Astrocyte (in vitro differentiated cells and primary cell): ENCODE results near the gene RPL12. TPM values are rescaled to one million over a fixed set of nuclear protein-coding genes. Genes with fewer than 3 reads are reported as not detected.

Experiments
- DNase-seq: peaks from one replicate; pipeline ENCODE4 v3.0.0-alpha.2; 2010; ENCODE audit warnings: low read depth
- FAIRE-seq: peaks from 2 replicates; lab custom pipeline; 2011; peaks lifted over from hg19 to GRCh38; lab: Jason Lieb, UNC
- H2AFZ ChIP-seq: 2 replicates; pipeline ENCODE4 v1.6.0; 2012; ENCODE audit warnings: low read depth, low read length, inconsistent platforms
- H3K27ac ChIP-seq: 2 replicates; pipeline ENCODE4 v1.5.1; 2011; ENCODE audit warnings: low read depth, low read length, inconsistent platforms
- H3K27me3 ChIP-seq: 2 replicates; pipeline ENCODE4 v1.6.0; 2011; ENCODE audit warnings: low read length, inconsistent platforms; ENCODE audit not compliant: insufficient read depth
- H3K36me3 ChIP-seq: 2 replicates; pipeline ENCODE4 v1.5.1; 2011; ENCODE audit warnings: low read length, inconsistent platforms; ENCODE audit not compliant: insufficient read depth
- H3K4me1 ChIP-seq: 2 replicates; pipeline ENCODE4 v1.5.1; 2011; ENCODE audit warnings: low read length, inconsistent platforms; ENCODE audit not compliant: insufficient read depth
- H3K4me2 ChIP-seq: 2 replicates; pipeline ENCODE4 v1.6.0; 2012; ENCODE audit warnings: low read length, inconsistent platforms
- H3K4me3 ChIP-seq: 2 replicates; pipeline ENCODE4 v1.5.1; 2011; ENCODE audit warnings: low read depth, mild to moderate bottlenecking, low read length, inconsistent platforms; ENCODE audit not compliant: insufficient read depth
- H3K79me2 ChIP-seq: 2 replicates; pipeline ENCODE4 v1.6.0; 2012; ENCODE audit warnings: mild to moderate bottlenecking, low read length, inconsistent platforms; ENCODE audit not compliant: insufficient read depth
- H3K9ac ChIP-seq: 2 replicates; pipeline ENCODE4 v1.6.0; 2012; ENCODE audit warnings: mild to moderate bottlenecking, low read length, inconsistent platforms
- H3K9me3 ChIP-seq: 2 replicates; pipeline ENCODE4 v1.5.1; 2012; ENCODE audit warnings: low read depth, mild to moderate bottlenecking, low read length, inconsistent platforms; ENCODE audit not compliant: insufficient read depth
- H4K20me1 ChIP-seq: 2 replicates; pipeline ENCODE4 v1.6.0; 2012; ENCODE audit warnings: low read length, inconsistent platforms; ENCODE audit not compliant: insufficient read depth
- H3K27ac Mint-ChIP-seq: one replicate; pipeline ENCODE4 v1.8.0; 2021; ENCODE audit warnings: mild to moderate bottlenecking, mixed read lengths; ENCODE audit not compliant: unreplicated experiment
- H3K27me3 Mint-ChIP-seq: one replicate; pipeline ENCODE4 v1.8.0; 2021; ENCODE audit warnings: low read depth, mixed read lengths; ENCODE audit not compliant: unreplicated experiment
- H3K36me3 Mint-ChIP-seq: one replicate; pipeline ENCODE4 v1.8.0; 2021; ENCODE audit warnings: low read depth, mixed read lengths; ENCODE audit not compliant: unreplicated experiment
- H3K4me1 Mint-ChIP-seq: one replicate; pipeline ENCODE4 v1.8.0; 2021; ENCODE audit warnings: low read depth, mixed read lengths; ENCODE audit not compliant: unreplicated experiment
- H3K4me3 Mint-ChIP-seq: one replicate; pipeline ENCODE4 v1.8.0; 2021; ENCODE audit warnings: mild to moderate bottlenecking, moderate library complexity, mixed read lengths; ENCODE audit not compliant: unreplicated experiment
- H3K9me3 Mint-ChIP-seq: one replicate; pipeline ENCODE4 v1.8.0; 2021; ENCODE audit warnings: mild to moderate bottlenecking, mixed read lengths; ENCODE audit not compliant: unreplicated experiment
- CTCF ChIP-seq: IDR thresholded peaks from 2 replicates; pipeline ENCODE4 v1.5.1; 2011; ENCODE audit warnings: low read depth, mild to moderate bottlenecking, inconsistent platforms, low read length, moderate library complexity; ENCODE audit not compliant: insufficient read depth
- EZH2 ChIP-seq: IDR thresholded peaks from 2 replicates; pipeline ENCODE4 v1.6.1; 2012; ENCODE audit warnings: mild to moderate bottlenecking, low read length, inconsistent platforms; ENCODE audit not compliant: insufficient read depth
- total RNA-seq: library from RNA; stranded (reverse); gene quantifications from 2 replicates; pipeline ENCODE4 v1.2.1, GENCODE V29; 2021

The RPL12 gene
- total RNA-seq, 1 donor from 2014 or later: 1,189 TPM

- Histone ChIP-seq H3K27ac (no peak overlapping the region), H4K20me1 (peaks cover 21% of the 10 kb centered on the region), H3K4me1 (peaks cover 17% of the 10 kb centered on the region), H3K4me3 (no peak overlapping the region), H3K27me3 (no peaks in the 10 kb centered on the region), H3K9me3 (no peaks in the 10 kb centered on the region), H3K36me3 (peaks cover 5% of the 10 kb centered on the region), H3K9ac (no peak overlapping the region), H3K79me2 (no peaks in the 10 kb centered on the region), H3K4me2 (no peak overlapping the region), H2AFZ (no peak overlapping the region)
- peaks cover 16% of the 10 kb centered on the region for H3K36me3 Mint-ChIP-seq
- FAIRE-seq (no peak), DNase-seq (no peak)
- H3K4me1 Mint-ChIP-seq: peaks cover 6% of the 10 kb centered on the region
- H3K27me3 Mint-ChIP-seq: no peaks in the 10 kb centered on the region
- no peaks in the 10 kb centered on the region for H3K9me3 Mint-ChIP-seq
- TF ChIP-seq CTCF (no peak), EZH2 (no peak)
- H3K4me3 Mint-ChIP-seq: no peak overlapping the region
- H3K27ac Mint-ChIP-seq: no peak overlapping the region
These were observed 44.8 kb upstream of the RPL12 start for GRCh38 chr9:127495884-127496555.

DNA sequence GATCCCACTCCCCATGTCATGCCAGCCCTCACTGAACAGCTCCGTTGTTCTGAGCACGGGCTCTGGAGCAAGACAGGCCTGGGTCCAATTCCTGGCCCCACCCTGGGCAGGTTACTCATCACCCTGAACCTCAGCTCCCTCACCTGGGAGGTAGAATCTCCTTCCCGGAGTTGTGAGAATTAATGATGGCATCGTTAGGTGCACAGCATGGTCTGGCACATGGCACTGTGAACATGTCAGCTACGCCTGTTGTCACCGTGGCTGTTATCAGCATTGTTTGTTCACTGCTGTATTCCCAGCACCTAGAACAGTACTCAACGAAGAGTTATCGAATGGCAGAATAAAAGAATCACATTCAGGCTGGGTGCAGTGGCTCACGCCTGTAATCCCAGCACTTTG lies 43.1 kb upstream of the RPL12 start:
- TF ChIP-seq CTCF (no peak), EZH2 (no peak)
- DNase-seq (no peak), FAIRE-seq (no peak)
- Histone ChIP-seq H2AFZ (no peak overlapping the region), H3K36me3 (peaks cover 5% of the 10 kb centered on the region), H3K4me1 (peaks cover 17% of the 10 kb centered on the region), H3K9me3 (no peaks in the 10 kb centered on the region), H3K27ac (no peak overlapping the region), H3K79me2 (no peaks in the 10 kb centered on the region), H3K4me3 (no peak overlapping the region), H3K27me3 (no peaks in the 10 kb centered on the region), H4K20me1 (peaks cover 29% of the 10 kb centered on the region), H3K4me2 (no peak overlapping the region), H3K9ac (no peak overlapping the region)
- H3K4me3 Mint-ChIP-seq: no peak overlapping the region
- peaks cover 23% of the 10 kb centered on the region for H3K36me3 Mint-ChIP-seq
- H3K9me3 Mint-ChIP-seq: no peaks in the 10 kb centered on the region
- no peak overlapping the region for H3K27ac Mint-ChIP-seq
- H3K4me1 Mint-ChIP-seq: peaks cover 7% of the 10 kb centered on the region
- H3K27me3 Mint-ChIP-seq: no peaks in the 10 kb centered on the region

DNA sequence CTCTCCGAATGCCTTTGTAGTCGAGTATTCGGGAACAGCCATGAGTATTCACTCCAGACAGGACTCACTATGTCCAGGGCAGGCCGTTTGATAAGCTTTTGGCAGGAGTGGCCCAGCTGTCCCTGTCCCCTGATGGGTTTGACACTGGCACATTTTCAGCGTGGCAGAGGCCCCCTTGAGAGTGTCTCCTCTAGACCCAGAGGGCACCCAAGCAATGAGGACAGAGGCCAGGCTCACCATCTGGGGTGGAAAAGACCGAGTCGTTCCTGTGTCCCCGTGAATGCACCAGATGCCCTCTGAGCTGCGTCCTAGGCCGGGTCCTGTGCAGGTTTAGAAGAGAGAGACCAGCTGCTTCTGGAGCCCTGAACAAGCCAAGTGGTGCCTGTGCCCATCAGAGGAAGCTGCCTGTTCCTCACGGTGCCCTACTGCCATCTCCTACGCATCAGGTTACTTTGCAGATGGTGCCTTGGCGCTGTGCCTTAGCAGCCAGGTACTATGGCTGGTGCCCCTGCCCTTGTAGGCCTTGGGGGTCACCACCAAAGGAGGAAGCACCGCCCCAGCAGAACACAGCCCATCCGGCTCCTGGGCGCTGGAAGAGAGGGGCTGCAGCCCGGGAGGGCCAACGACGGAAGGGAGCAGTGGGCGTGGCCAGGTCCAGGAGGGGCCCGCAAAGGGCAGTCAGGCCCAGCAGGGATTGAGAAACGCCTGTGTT lies 42.5 kb upstream of the RPL12 start:
- no peak overlapping the region for H3K27ac Mint-ChIP-seq
- H3K27me3 Mint-ChIP-seq: no peaks in the 10 kb centered on the region

More for the DNA sequence above, 42.5 kb upstream of the RPL12 start:
- H4K20me1 ChIP-seq: peaks cover 35% of the 10 kb centered on the region
- peaks cover 5% of the 10 kb centered on the region for H3K36me3 ChIP-seq
- peaks cover 9% of the 10 kb centered on the region for H3K4me1 Mint-ChIP-seq
- H3K36me3 Mint-ChIP-seq: peaks cover 23% of the 10 kb centered on the region
- no peak overlapping the region for H3K4me2 ChIP-seq
- H2AFZ ChIP-seq: no peak overlapping the region
- peaks cover 17% of the 10 kb centered on the region for H3K4me1 ChIP-seq
- no peak overlapping the region for H3K27ac ChIP-seq
- FAIRE-seq: no peak
- no peak for DNase-seq
- H3K9me3 ChIP-seq: no peaks in the 10 kb centered on the region
- TF ChIP-seq CTCF: no peak
- H3K79me2 ChIP-seq: no peaks in the 10 kb centered on the region
- H3K4me3 ChIP-seq: no peak overlapping the region
- no peaks in the 10 kb centered on the region for H3K9me3 Mint-ChIP-seq
- H3K4me3 Mint-ChIP-seq: no peak overlapping the region
- H3K27me3 ChIP-seq: no peaks in the 10 kb centered on the region
- no peak overlapping the region for H3K9ac ChIP-seq
